Thyroid gland (tissue), 4 donors: Measurements from ENCODE around the gene ENOX1.

Source experiments
- POLR2A ChIP-seq, 2 donors: fragments of 450-650 bp; IDR thresholded peaks; one replicate each; pipeline ENCODE4 v1.6.1; 2017; ENCODE audit warnings: antibody characterized with exemption in 2 of 2, mild to moderate bottlenecking in 2 of 2, moderate library complexity in 1 of 2
- TF ChIP-seq, protein P1 (sequence below), 6 experiments: fragments of 200-600 bp in 3 of 6; fragments of 450-650 bp in 3 of 6; sonication (generic) in 3 of 6; IDR thresholded peaks; one replicate each; pipeline ENCODE4 v1.5.1; 2016 to 2019; ENCODE audit warnings: antibody characterized with exemption in 6 of 6, mild to moderate bottlenecking in 2 of 6, inconsistent platforms in 1 of 6, moderate library complexity in 1 of 6

- TF ChIP-seq, protein P1, sequence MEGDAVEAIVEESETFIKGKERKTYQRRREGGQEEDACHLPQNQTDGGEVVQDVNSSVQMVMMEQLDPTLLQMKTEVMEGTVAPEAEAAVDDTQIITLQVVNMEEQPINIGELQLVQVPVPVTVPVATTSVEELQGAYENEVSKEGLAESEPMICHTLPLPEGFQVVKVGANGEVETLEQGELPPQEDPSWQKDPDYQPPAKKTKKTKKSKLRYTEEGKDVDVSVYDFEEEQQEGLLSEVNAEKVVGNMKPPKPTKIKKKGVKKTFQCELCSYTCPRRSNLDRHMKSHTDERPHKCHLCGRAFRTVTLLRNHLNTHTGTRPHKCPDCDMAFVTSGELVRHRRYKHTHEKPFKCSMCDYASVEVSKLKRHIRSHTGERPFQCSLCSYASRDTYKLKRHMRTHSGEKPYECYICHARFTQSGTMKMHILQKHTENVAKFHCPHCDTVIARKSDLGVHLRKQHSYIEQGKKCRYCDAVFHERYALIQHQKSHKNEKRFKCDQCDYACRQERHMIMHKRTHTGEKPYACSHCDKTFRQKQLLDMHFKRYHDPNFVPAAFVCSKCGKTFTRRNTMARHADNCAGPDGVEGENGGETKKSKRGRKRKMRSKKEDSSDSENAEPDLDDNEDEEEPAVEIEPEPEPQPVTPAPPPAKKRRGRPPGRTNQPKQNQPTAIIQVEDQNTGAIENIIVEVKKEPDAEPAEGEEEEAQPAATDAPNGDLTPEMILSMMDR (IDR thresholded peaks at IDR 0.05) = no peak
- no peak for TF ChIP-seq POLR2A (IDR thresholded peaks at IDR 0.05)
Observed at GRCh38 chr13:43316281-43316680, 470.5 kb downstream of the ENOX1 start.
